Right lobe of liver (tissue), 6 donors: Measurements from ENCODE around the gene ACE. TPM values are rescaled to one million over a fixed set of nuclear protein-coding genes. Genes with fewer than 3 reads are reported as not detected.

Source experiments
- ATAC-seq, 4 donors: fragments of 200-7000 bp; cut with Tn5 transposase; one replicate each; pipeline ENCODE4 v1.9.1; 2020; ENCODE audit warnings: mild to moderate bottlenecking in 4 of 4, moderate library complexity in 4 of 4
- DNase-seq, 3 donors: peaks; one replicate each; pipeline ENCODE4 v3.0.0-alpha.2; 2020
- H3K27ac ChIP-seq, 3 donors: fragments of 200-600 bp; one replicate each; pipeline ENCODE4 v1.8.0; 2022
- H3K27me3 ChIP-seq, 2 donors: fragments of 200-600 bp; one replicate each; pipeline ENCODE4 v1.8.0; 2022
- H3K36me3 ChIP-seq, 4 donors: fragments of 200-600 bp; sonication (generic) in 1 of 4; one replicate each; pipeline versions ENCODE4 v1.5.1 to v1.8.0; 2017 to 2022; ENCODE audit warnings: control low read depth in 1 of 4
- H3K4me1 ChIP-seq, 4 donors: fragments of 200-600 bp; sonication (generic) in 1 of 4; one replicate each; pipeline versions ENCODE4 v1.5.1 to v1.8.0; 2017 to 2022; ENCODE audit warnings: control low read depth in 1 of 4
- H3K4me3 ChIP-seq, 3 donors: fragments of 200-600 bp; one replicate each; pipeline ENCODE4 v1.8.0; 2022
- H3K9me3 ChIP-seq, 4 donors: fragments of 200-600 bp; sonication (generic) in 1 of 4; one replicate each; pipeline versions ENCODE4 v1.5.1 to v1.8.0; 2017 to 2022; ENCODE audit warnings: control low read depth in 1 of 4
- POLR2A ChIP-seq: fragments of 450-650 bp; IDR thresholded peaks from one replicate; pipeline ENCODE4 v1.6.1; 2017; ENCODE audit warnings: antibody characterized with exemption, mild to moderate bottlenecking
- WGBS: methylation state at CpG from one replicate; pipeline ENCODE4 v1.1.6; 2018; ENCODE audit warnings: low coverage, low lambda C conversion rate; ENCODE audit not compliant: insufficient coverage; ENCODE audit errors: missing lambda C conversion rate; 5-methylcytosine and 5-hydroxymethylcytosine counted together
- intact Hi-C, 2 donors: fragments of 100-400 bp; cut with DNase I; formaldehyde crosslinking; loops; one replicate each; pipeline versions ENCODE4 v1.11.2 to v1.14.1; 2022
- total RNA-seq, 6 experiments: library from RNA; depleted of rRNA in 2 of 6; stranded (reverse); fragments of >200 nt in 2 of 6; fragmentation: NEBNext Ultra II Directional in 3 of 6; extraction: Animal tissue kit (Norgen Biotek cat#: 25700) in 3 of 6; gene quantifications; one replicate each; pipeline versions ENCODE4 v1.1.0 to v1.2.4, GENCODE V29; 2016 to 2023
- TF ChIP-seq, protein P1 (sequence below), 4 donors: fragments of 200-600 bp in 3 of 4; fragments of 450-650 bp in 1 of 4; IDR thresholded peaks; one replicate each; pipeline versions ENCODE4 v1.5.1 to v1.8.0; 2016 to 2022; ENCODE audit warnings: antibody characterized with exemption in 4 of 4, mild to moderate bottlenecking in 2 of 4
- donor health status: DM: no; HTN: yes; CAD: no.
- donor health status: DM: no; HTN: no; CAD: no.
- donor health status: DM: no; HTN: no; CAD: no.
- donor health status: DM: no; HTN: yes; CAD: no.
- donor health status: DM: no; HTN: yes; CAD: no.

ACE gene
- total RNA-seq, 6 experiments from 2014 or later, result 0.75 to 9.4 (median 5.1) TPM

GRCh38 chr17:63506627-63507026 lies 29.8 kb downstream of the ACE start:
- no peak overlapping the region for H3K4me3 ChIP-seq
- intact Hi-C loops, result no loop called here
- H3K9me3 ChIP-seq, result no peaks in the 10 kb centered on the region
- no peaks in the 10 kb centered on the region for H3K4me1 ChIP-seq
- H3K27ac ChIP-seq, result no peak overlapping the region
- TF ChIP-seq, protein P1, sequence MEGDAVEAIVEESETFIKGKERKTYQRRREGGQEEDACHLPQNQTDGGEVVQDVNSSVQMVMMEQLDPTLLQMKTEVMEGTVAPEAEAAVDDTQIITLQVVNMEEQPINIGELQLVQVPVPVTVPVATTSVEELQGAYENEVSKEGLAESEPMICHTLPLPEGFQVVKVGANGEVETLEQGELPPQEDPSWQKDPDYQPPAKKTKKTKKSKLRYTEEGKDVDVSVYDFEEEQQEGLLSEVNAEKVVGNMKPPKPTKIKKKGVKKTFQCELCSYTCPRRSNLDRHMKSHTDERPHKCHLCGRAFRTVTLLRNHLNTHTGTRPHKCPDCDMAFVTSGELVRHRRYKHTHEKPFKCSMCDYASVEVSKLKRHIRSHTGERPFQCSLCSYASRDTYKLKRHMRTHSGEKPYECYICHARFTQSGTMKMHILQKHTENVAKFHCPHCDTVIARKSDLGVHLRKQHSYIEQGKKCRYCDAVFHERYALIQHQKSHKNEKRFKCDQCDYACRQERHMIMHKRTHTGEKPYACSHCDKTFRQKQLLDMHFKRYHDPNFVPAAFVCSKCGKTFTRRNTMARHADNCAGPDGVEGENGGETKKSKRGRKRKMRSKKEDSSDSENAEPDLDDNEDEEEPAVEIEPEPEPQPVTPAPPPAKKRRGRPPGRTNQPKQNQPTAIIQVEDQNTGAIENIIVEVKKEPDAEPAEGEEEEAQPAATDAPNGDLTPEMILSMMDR (IDR thresholded peaks at IDR 0.05), result no peak
- TF ChIP-seq POLR2A, result no peak
- 90% methylated on average over 1 of the region's 3 CpGs for WGBS
- ATAC-seq (no peak), DNase-seq (no peak)
- H3K36me3 ChIP-seq, result no peaks in the 10 kb centered on the region
- no peaks in the 10 kb centered on the region for H3K27me3 ChIP-seq

DNA sequence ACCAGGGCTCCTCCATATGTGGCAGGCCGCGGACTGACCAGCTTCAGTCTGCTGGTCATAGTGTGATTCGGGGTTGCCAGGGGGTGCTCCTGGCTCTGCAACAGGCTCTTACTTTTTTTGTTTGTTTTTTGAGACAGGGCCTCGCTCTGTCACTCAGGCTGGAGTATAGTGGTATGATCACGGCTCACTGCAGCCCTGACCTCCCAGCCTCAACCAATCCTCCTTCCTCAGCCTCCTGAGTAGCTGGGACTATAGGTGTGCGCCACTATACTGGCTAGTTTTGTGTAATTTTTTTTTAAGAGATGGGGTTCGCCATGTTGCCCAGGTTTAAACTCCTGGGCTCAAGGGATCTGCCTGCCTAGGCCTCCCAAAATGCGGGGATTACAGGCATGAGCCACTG lies 34.5 kb downstream of the ACE start:
- Histone ChIP-seq H3K4me1 (no peaks in the 10 kb centered on the region), H3K36me3 (no peaks in the 10 kb centered on the region), H3K27ac (no peak overlapping the region), H3K9me3 (no peaks in the 10 kb centered on the region), H3K4me3 (no peak overlapping the region), H3K27me3 (no peaks in the 10 kb centered on the region)
- DNase-seq (no peak), ATAC-seq (no peak)
- 82% methylated on average over 7 of the region's 8 CpGs for WGBS
- TF ChIP-seq, protein P1 (IDR thresholded peaks at IDR 0.05), result no peak
- TF ChIP-seq POLR2A, result no peak
- intact Hi-C loops, result no loop called here

- ATAC-seq (no peak), DNase-seq (no peak)
- Histone ChIP-seq H3K9me3 (no peaks in the 10 kb centered on the region), H3K27ac (no peak overlapping the region), H3K27me3 (no peaks in the 10 kb centered on the region), H3K36me3 (no peaks in the 10 kb centered on the region), H3K4me1 (no peaks in the 10 kb centered on the region), H3K4me3 (no peak overlapping the region)
- no peak for TF ChIP-seq POLR2A
- TF ChIP-seq, protein P1 (IDR thresholded peaks at IDR 0.05), result no peak
- intact Hi-C loops, result no loop called here
- no CpG with 5 or more reads among the region's 3 CpGs for WGBS
Measured at GRCh38 chr17:63512388-63512787, 35.5 kb downstream of the ACE start.

DNA sequence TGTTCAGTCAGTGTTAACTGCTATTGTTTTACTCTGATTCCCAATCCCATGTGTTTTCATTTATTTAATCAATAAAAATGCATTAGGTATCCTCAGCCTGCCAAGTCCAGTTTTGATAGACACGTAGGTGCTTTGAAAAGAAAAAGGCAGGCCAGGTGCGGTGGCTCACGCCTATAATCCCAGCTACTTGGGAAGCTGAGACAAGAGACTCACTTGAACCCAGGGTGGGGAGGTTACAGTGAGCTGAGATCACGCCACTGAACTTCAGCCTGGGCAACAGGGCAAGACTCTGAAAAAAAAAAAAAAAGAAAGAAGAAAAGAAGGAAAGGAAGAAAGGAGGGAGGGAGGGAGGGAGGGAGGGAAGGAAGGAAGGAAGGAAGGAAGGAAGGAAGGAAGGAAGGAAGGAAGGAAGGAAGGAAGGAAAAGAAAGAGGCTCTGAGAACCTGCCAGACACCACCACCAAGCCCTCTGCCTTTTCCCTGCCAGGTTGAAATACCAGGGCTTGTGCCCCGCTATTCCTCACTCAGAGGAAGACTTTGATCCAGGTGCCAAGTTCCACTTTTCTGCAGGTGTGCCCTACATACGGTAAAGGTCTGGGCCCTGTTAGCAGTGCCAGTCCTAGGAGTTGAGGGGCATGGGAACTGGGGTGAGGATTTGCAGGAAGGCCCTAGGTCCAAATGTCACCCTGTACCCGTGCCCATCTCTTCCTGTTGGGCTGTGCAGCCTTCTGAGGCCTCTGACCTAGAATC lies 36.2 kb downstream of the ACE start:
- TF ChIP-seq, protein P1 (IDR thresholded peaks at IDR 0.05), result no peak
- no peak for TF ChIP-seq POLR2A
- WGBS, result 64% methylated on average over 5 of the region's 7 CpGs
- intact Hi-C loops, result no loop called here
- Histone ChIP-seq H3K27me3 (no peaks in the 10 kb centered on the region), H3K27ac (no peak overlapping the region), H3K9me3 (no peaks in the 10 kb centered on the region), H3K36me3 (no peaks in the 10 kb centered on the region), H3K4me1 (no peaks in the 10 kb centered on the region), H3K4me3 (no peak overlapping the region)
- DNase-seq (no peak), ATAC-seq (no peak)
